Fibroblast of lung (primary cell): ENCODE measurements around the gene MRPS22. TPM values are rescaled to one million over a fixed set of nuclear protein-coding genes. Genes with fewer than 3 reads are reported as not detected.

Source experiments
- DNase-seq, 2 donors: peaks; one replicate each; pipeline versions ENCODE4 v3.0.0 to v3.0.0-alpha.2; 2010; ENCODE audit warnings: low read depth in 2 of 2
- H2AFZ ChIP-seq: 2 replicates; pipeline ENCODE4 v1.5.1; 2012; ENCODE audit warnings: low read length, control low read depth, inconsistent platforms
- H3K27ac ChIP-seq: 2 replicates; pipeline ENCODE4 v1.5.1; 2011; ENCODE audit warnings: low read length, control low read depth; ENCODE audit not compliant: insufficient read depth
- H3K27me3 ChIP-seq: 2 replicates; pipeline ENCODE4 v1.5.1; 2011; ENCODE audit warnings: mild to moderate bottlenecking, low read length; ENCODE audit not compliant: control insufficient read depth, insufficient read depth
- H3K36me3 ChIP-seq: 2 replicates; pipeline ENCODE4 v1.5.1; 2011; ENCODE audit warnings: low read length; ENCODE audit not compliant: control insufficient read depth, insufficient read depth
- H3K4me1 ChIP-seq: 2 replicates; pipeline ENCODE4 v1.5.1; 2011; ENCODE audit warnings: low read length; ENCODE audit not compliant: control insufficient read depth, insufficient read depth; ENCODE audit errors: extremely low read depth
- H3K4me2 ChIP-seq: 2 replicates; pipeline ENCODE4 v1.5.1; 2011; ENCODE audit warnings: low read length, control low read depth; ENCODE audit not compliant: insufficient read depth; ENCODE audit errors: extremely low read depth
- H3K4me3 ChIP-seq, 4 experiments: fragments of 200-600 bp in 1 of 4; sonication (generic) in 1 of 4; replicated peaks in 1 of 4; 2 replicates each; pipeline ENCODE4 v1.5.1; 2011 to 2016; ENCODE audit warnings: low read length in 4 of 4, low read depth in 3 of 4, mild to moderate bottlenecking in 3 of 4, control low read depth in 2 of 4, inconsistent platforms in 1 of 4, mixed read lengths in 1 of 4; ENCODE audit not compliant: insufficient read depth in 1 of 4; ENCODE audit errors: control extremely low read depth in 1 of 4
- H3K79me2 ChIP-seq: 2 replicates; pipeline ENCODE4 v1.5.1; 2012; ENCODE audit warnings: mild to moderate bottlenecking, low read length, inconsistent platforms; ENCODE audit not compliant: control insufficient read depth, insufficient read depth
- H3K9ac ChIP-seq: 2 replicates; pipeline ENCODE4 v1.5.1; 2011; ENCODE audit warnings: mild to moderate bottlenecking, low read length, control low read depth; ENCODE audit not compliant: insufficient read depth
- H3K9me3 ChIP-seq: 2 replicates; pipeline ENCODE4 v1.5.1; 2012; ENCODE audit warnings: low read depth, low read length; ENCODE audit not compliant: control insufficient read depth, insufficient read depth
- H4K20me1 ChIP-seq: 2 replicates; pipeline ENCODE4 v1.5.1; 2011; ENCODE audit warnings: low read length; ENCODE audit not compliant: control insufficient read depth, insufficient read depth; ENCODE audit errors: extremely low read depth
- CTCF ChIP-seq, 2 donors: IDR thresholded peaks in 1 of 2; conservative IDR thresholded peaks in 1 of 2; 1 replicate in 1 of 2; 2 replicates in 1 of 2; pipeline ENCODE4 v1.5.1; 2011 to 2012; ENCODE audit warnings: low read length in 2 of 2, control low read depth in 1 of 2, inconsistent platforms in 1 of 2, low read depth in 1 of 2, mild to moderate bottlenecking in 1 of 2
- EZH2 ChIP-seq: IDR thresholded peaks from 2 replicates; pipeline ENCODE4 v1.5.1; 2012; ENCODE audit warnings: low read length, control low read depth, mild to moderate bottlenecking; ENCODE audit errors: missing control alignments
- polyA plus RNA-seq, 2 donors: library from polyadenylated mRNA; depleted of rRNA in 1 of 2; stranded (reverse) in 1 of 2; unstranded in 1 of 2; fragments of >200 nt; gene quantifications; 2 replicates each; pipeline ENCODE4 v1.2.1, GENCODE V29; 2011 to 2012; ENCODE audit warnings: missing spikeins in 1 of 2
- total RNA-seq: library from RNA; depleted of rRNA; stranded (reverse); fragments of >200 nt; gene quantifications from 2 replicates; pipeline ENCODE4 v1.2.1, GENCODE V29; 2014

Gene MRPS22
- total and polyA plus RNA-seq, 2 donors (not counting 1 experiment from before 2014, with no cell fraction given), result 56.7 to 81.3 TPM

- H3K27ac ChIP-seq, result no peak overlapping the region
- no peak for DNase-seq
- H3K27me3 ChIP-seq, result no peaks in the 10 kb centered on the region
- H3K9ac ChIP-seq, result no peak overlapping the region
- H4K20me1 ChIP-seq, result no peaks in the 10 kb centered on the region
- H3K4me2 ChIP-seq, result no peak overlapping the region
- H3K36me3 ChIP-seq, result peaks cover 14% of the 10 kb centered on the region
- H3K79me2 ChIP-seq, result no peaks in the 10 kb centered on the region
- H3K9me3 ChIP-seq, result no peaks in the 10 kb centered on the region
- no peaks in the 10 kb centered on the region for H3K4me1 ChIP-seq
- no peak overlapping the region for H2AFZ ChIP-seq
- no peak for TF ChIP-seq EZH2
- no peak for TF ChIP-seq CTCF (conservative IDR thresholded peaks at IDR 0.05 in 1 of 2, IDR thresholded peaks at IDR 0.05 in 1 of 2; ENCODE audit: low read depth in 1 of 2, low read length in 2 of 2)
- H3K4me3 ChIP-seq, result no peak overlapping the region
Measured at GRCh38 chr3:139358841-139359562, 15.2 kb downstream of the MRPS22 start.

- no peak overlapping the region for H3K4me2 ChIP-seq
- H3K9me3 ChIP-seq, result no peaks in the 10 kb centered on the region
- DNase-seq, result no peak
- H3K4me1 ChIP-seq, result no peaks in the 10 kb centered on the region
- no peak overlapping the region for H2AFZ ChIP-seq
- no peak for TF ChIP-seq CTCF (conservative IDR thresholded peaks at IDR 0.05 in 1 of 2, IDR thresholded peaks at IDR 0.05 in 1 of 2; ENCODE audit: low read depth in 1 of 2, low read length in 2 of 2)
- TF ChIP-seq EZH2, result no peak
- H4K20me1 ChIP-seq, result no peaks in the 10 kb centered on the region
- peaks cover 12% of the 10 kb centered on the region for H3K36me3 ChIP-seq
- H3K79me2 ChIP-seq, result no peaks in the 10 kb centered on the region
- no peak overlapping the region for H3K4me3 ChIP-seq
- no peaks in the 10 kb centered on the region for H3K27me3 ChIP-seq
- no peak overlapping the region for H3K9ac ChIP-seq
- no peak overlapping the region for H3K27ac ChIP-seq
Measured at GRCh38 chr3:139361276-139361675, 17.5 kb downstream of the MRPS22 start.

- no peak overlapping the region for H2AFZ ChIP-seq
- no peak overlapping the region for H3K4me3 ChIP-seq
- H3K9me3 ChIP-seq, result no peaks in the 10 kb centered on the region
- H4K20me1 ChIP-seq, result no peaks in the 10 kb centered on the region
- no peak for TF ChIP-seq CTCF (conservative IDR thresholded peaks at IDR 0.05 in 1 of 2, IDR thresholded peaks at IDR 0.05 in 1 of 2; ENCODE audit: low read depth in 1 of 2, low read length in 2 of 2)
- no peak for TF ChIP-seq EZH2
- H3K27ac ChIP-seq, result no peak overlapping the region
- no peak for DNase-seq
- H3K36me3 ChIP-seq, result peaks cover 6% of the 10 kb centered on the region
- H3K27me3 ChIP-seq, result no peaks in the 10 kb centered on the region
- H3K79me2 ChIP-seq, result no peaks in the 10 kb centered on the region
- H3K9ac ChIP-seq, result no peak overlapping the region
- no peak overlapping the region for H3K4me2 ChIP-seq
- no peaks in the 10 kb centered on the region for H3K4me1 ChIP-seq
Measured at GRCh38 chr3:139364549-139364948, 20.7 kb downstream of the MRPS22 start.
